ENCODE data around the gene ZSWIM3. TPM values are rescaled to one million over a fixed set of nuclear protein-coding genes. Genes with fewer than 3 reads are reported as not detected.

Gene ZSWIM3
- total RNA-seq, 3 donors from 2014 or later (not counting 1 experiment from before 2014, with no cell fraction given): 1.4 to 2.3 (median 1.5) TPM

DNA sequence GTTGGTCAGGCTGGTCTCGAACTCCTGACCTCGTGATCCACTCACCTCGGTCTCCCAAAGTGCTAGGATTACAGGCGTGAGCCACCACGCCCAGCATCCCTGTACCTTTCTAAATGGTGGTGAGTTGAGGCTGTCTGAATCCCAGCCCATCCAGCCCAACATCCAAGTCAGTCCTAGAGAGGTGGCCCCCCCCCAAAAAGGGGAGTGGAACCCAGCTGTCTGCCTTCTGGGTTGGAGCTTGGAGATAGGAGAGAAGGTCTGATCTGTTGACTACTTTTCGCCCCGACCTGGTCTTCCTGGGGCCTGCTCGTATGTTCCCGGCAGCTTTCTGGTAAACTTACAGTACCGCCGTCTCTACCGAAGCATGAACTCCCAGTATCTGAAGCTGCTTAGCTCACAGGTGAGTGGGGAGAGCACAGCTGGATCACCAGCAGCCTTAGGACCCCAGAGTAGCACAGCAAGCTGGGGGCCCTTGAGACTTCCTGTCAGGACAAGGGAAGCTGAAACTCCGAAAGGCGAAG lies 39.3 kb downstream of the ZSWIM3 start:
- Mint-ChIP-seq H3K4me3 (no peak overlapping the region), H3K4me1 (peaks cover 0 to 11% of the 10 kb centered on the region in 2 donors), H3K27ac (no peak overlapping the region), H3K27me3 (ENCODE audit: low read depth in 2 of 2) (no peaks in the 10 kb centered on the region), H3K9me3 (no peaks in the 10 kb centered on the region), H3K36me3 (no peaks in the 10 kb centered on the region)
- WGBS (ENCODE audit: insufficient coverage): 96% methylated on average over 14 of the region's 14 CpGs
- H3K4me1 ChIP-seq (ENCODE audit: control insufficient read depth, insufficient read depth, low read length): peaks cover 22% of the 10 kb centered on the region
- no peak overlapping the region for H3K27ac ChIP-seq (ENCODE audit: low read length)
- no peak overlapping the region for H3K4me3 ChIP-seq (ENCODE audit: low read length)
- no peaks in the 10 kb centered on the region for H3K9me3 ChIP-seq (ENCODE audit: control insufficient read depth, insufficient read depth, low read length)
- no peak for ATAC-seq
- peaks cover 17% of the 10 kb centered on the region for H3K36me3 ChIP-seq (ENCODE audit: control insufficient read depth, insufficient read depth, low read length)
- TF ChIP-seq CTCF (IDR thresholded peaks at IDR 0.05): no peak
- no peak for DNase-seq
- intact Hi-C loops (cut with micrococcal nuclease): no loop called here
- H3K27me3 ChIP-seq (ENCODE audit: control insufficient read depth, insufficient read depth, low read length): no peaks in the 10 kb centered on the region

DNA sequence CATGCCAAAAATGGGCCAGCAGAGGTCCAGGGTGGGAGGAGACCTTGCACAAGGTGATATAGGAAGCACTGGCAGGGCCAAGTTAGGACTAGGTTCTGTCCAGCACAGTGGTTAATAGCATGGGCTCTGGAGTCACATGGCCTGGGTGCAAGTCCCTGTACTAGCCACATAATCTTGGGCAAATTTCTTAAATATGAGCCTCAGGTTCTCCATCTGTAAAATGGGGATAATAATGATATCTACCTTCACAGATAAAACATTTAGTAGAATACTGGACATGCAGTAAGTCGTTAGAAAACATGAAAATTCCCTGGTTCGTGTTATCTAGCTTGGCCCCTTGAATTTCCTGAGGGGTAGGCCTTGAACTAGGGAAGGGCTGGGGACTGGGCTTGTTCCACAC lies 39.9 kb downstream of the ZSWIM3 start:
- no peak overlapping the region for H3K4me3 ChIP-seq (ENCODE audit: low read length)
- no peak overlapping the region for H3K27ac ChIP-seq (ENCODE audit: low read length)
- peaks cover 16% of the 10 kb centered on the region for H3K4me1 ChIP-seq (ENCODE audit: control insufficient read depth, insufficient read depth, low read length)
- WGBS (ENCODE audit: insufficient coverage): 100% methylated on average over 2 of the region's 2 CpGs
- DNase-seq: no peak
- Mint-ChIP-seq H3K9me3 (no peaks in the 10 kb centered on the region), H3K36me3 (no peaks in the 10 kb centered on the region), H3K4me3 (no peak overlapping the region), H3K27me3 (ENCODE audit: low read depth in 2 of 2) (no peaks in the 10 kb centered on the region), H3K27ac (no peak overlapping the region), H3K4me1 (peaks cover 0 to 5% of the 10 kb centered on the region in 2 donors)
- intact Hi-C loops (cut with micrococcal nuclease): no loop called here
- ATAC-seq: no peak
- TF ChIP-seq CTCF (IDR thresholded peaks at IDR 0.05): no peak
- H3K9me3 ChIP-seq (ENCODE audit: control insufficient read depth, insufficient read depth, low read length): no peaks in the 10 kb centered on the region
- no peaks in the 10 kb centered on the region for H3K27me3 ChIP-seq (ENCODE audit: control insufficient read depth, insufficient read depth, low read length)
- peaks cover 17% of the 10 kb centered on the region for H3K36me3 ChIP-seq (ENCODE audit: control insufficient read depth, insufficient read depth, low read length)

DNA sequence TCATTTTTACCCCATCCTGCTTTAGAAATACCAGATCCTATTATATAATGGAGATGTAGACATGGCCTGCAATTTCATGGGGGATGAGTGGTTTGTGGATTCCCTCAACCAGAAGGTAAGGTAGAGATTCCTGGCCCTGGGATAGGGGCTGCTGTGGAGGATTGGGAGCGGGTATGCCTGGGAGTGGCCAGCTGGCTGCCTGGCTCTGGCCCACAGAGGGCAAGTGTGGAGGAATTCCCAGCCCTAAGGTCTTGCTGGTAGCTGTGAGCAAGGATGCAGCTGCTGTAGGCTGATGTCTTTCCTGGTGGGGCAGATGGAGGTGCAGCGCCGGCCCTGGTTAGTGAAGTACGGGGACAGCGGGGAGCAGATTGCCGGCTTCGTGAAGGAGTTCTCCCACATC lies 40.3 kb downstream of the ZSWIM3 start:
- no peak for ATAC-seq
- TF ChIP-seq CTCF (IDR thresholded peaks at IDR 0.05): no peak
- Mint-ChIP-seq H3K27ac (no peak overlapping the region), H3K4me3 (no peak overlapping the region), H3K4me1 (peaks cover 0 to 1% of the 10 kb centered on the region in 2 donors), H3K27me3 (ENCODE audit: low read depth in 2 of 2) (no peaks in the 10 kb centered on the region), H3K9me3 (no peaks in the 10 kb centered on the region), H3K36me3 (no peaks in the 10 kb centered on the region)
- peaks cover 12% of the 10 kb centered on the region for H3K4me1 ChIP-seq (ENCODE audit: control insufficient read depth, insufficient read depth, low read length)
- H3K27me3 ChIP-seq (ENCODE audit: control insufficient read depth, insufficient read depth, low read length): no peaks in the 10 kb centered on the region
- H3K4me3 ChIP-seq (ENCODE audit: low read length): no peak overlapping the region
- H3K27ac ChIP-seq (ENCODE audit: low read length): no peak overlapping the region
- H3K36me3 ChIP-seq (ENCODE audit: control insufficient read depth, insufficient read depth, low read length): peaks cover 17% of the 10 kb centered on the region
- intact Hi-C loops (cut with micrococcal nuclease): no loop called here
- 96% methylated on average over 7 of the region's 7 CpGs for WGBS (ENCODE audit: insufficient coverage)
- no peaks in the 10 kb centered on the region for H3K9me3 ChIP-seq (ENCODE audit: control insufficient read depth, insufficient read depth, low read length)
- DNase-seq: no peak

DNA sequence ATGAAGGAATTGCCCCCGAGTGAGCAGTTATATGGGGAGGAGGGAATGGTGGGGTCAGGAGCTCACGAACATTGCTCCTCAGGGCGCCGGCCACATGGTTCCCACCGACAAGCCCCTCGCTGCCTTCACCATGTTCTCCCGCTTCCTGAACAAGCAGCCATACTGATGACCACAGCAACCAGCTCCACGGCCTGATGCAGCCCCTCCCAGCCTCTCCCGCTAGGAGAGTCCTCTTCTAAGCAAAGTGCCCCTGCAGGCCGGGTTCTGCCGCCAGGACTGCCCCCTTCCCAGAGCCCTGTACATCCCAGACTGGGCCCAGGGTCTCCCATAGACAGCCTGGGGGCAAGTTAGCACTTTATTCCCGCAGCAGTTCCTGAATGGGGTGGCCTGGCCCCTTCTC lies 40.9 kb downstream of the ZSWIM3 start:
- peaks cover 17% of the 10 kb centered on the region for H3K36me3 ChIP-seq (ENCODE audit: control insufficient read depth, insufficient read depth, low read length)
- no peaks in the 10 kb centered on the region for H3K36me3 Mint-ChIP-seq
- intact Hi-C loops (cut with micrococcal nuclease): no loop called here
- no peaks in the 10 kb centered on the region for H3K27me3 ChIP-seq (ENCODE audit: control insufficient read depth, insufficient read depth, low read length)
- H3K27ac Mint-ChIP-seq: no peak overlapping the region
- ATAC-seq: no peak
- no peak overlapping the region for H3K4me3 ChIP-seq (ENCODE audit: low read length)
- H3K27ac ChIP-seq (ENCODE audit: low read length): no peak overlapping the region
- 90% methylated on average over 12 of the region's 12 CpGs for WGBS (ENCODE audit: insufficient coverage)
- no peak for TF ChIP-seq CTCF (IDR thresholded peaks at IDR 0.05)
- H3K9me3 Mint-ChIP-seq: no peaks in the 10 kb centered on the region
- no peaks in the 10 kb centered on the region for H3K9me3 ChIP-seq (ENCODE audit: control insufficient read depth, insufficient read depth, low read length)
- H3K4me3 Mint-ChIP-seq: no peak overlapping the region
- peaks cover 7% of the 10 kb centered on the region for H3K4me1 ChIP-seq (ENCODE audit: control insufficient read depth, insufficient read depth, low read length)
- no peaks in the 10 kb centered on the region for H3K4me1 Mint-ChIP-seq
- no peaks in the 10 kb centered on the region for H3K27me3 Mint-ChIP-seq (ENCODE audit: low read depth in 2 of 2)
- DNase-seq: no peak

All from natural killer cell (primary cell).